GM12878 (cell line): Measurements from ENCODE around the gene AP1B1. TPM values are rescaled to one million over a fixed set of nuclear protein-coding genes. Genes with fewer than 3 reads are reported as not detected.

Experiments
- ATAC-seq: fragments of 200-7000 bp; cut with Tn5 transposase; 3 replicates; pipeline ENCODE4 v1.9.1; 2020; ENCODE audit warnings: mild to moderate bottlenecking, moderate library complexity
- BruUV-seq: library from RNA; stranded (reverse); fragments of 400-500 nt; replicated peaks from 2 replicates; lab custom pipeline; 2021; lab: Mats Ljungman, UMichigan
- CTCF ChIA-PET: fragments of 300-600 bp; sonication (Branson Sonifier 250); formaldehyde crosslinking; extraction: SDS; loops from one replicate; lab custom pipeline; 2021; ENCODE audit warnings: inconsistent platforms; lab: Yijun Ruan, JAX
- POLR2A ChIA-PET: fragments of 350-600 bp; formaldehyde crosslinking; extraction: SDS; loops from one replicate; lab custom pipeline; 2021; ENCODE audit warnings: inconsistent platforms; lab: Charles Lee
- RAD21 ChIA-PET: fragments of 300-600 bp; sonication (Branson Sonifier 250); formaldehyde crosslinking; loops from one replicate; lab custom pipeline; 2023; ENCODE audit warnings: antibody characterized with exemption; ENCODE audit not compliant: unreplicated experiment; lab: Charles Lee
- SMC1A ChIA-PET: fragments of 300-600 bp; sonication (Branson Sonifier 250); formaldehyde crosslinking; loops from one replicate; lab custom pipeline; 2023; ENCODE audit not compliant: unreplicated experiment, uncharacterized antibody; lab: Charles Lee
- DNase-seq: peaks from one replicate; pipeline ENCODE4 v3.0.0-alpha.2; 2011; ENCODE audit warnings: low read depth, low spot score
- FAIRE-seq: peaks from 3 replicates; lab custom pipeline; 2011; peaks lifted over from hg19 to GRCh38; lab: Jason Lieb, UNC
- H2AFZ ChIP-seq: 2 replicates; pipeline ENCODE4 v1.6.0; 2011; ENCODE audit warnings: low read depth, low read length, control low read depth; ENCODE audit not compliant: control insufficient read depth
- H3K27ac ChIP-seq: 2 replicates; pipeline ENCODE4 v1.5.1; 2011; ENCODE audit warnings: control low read depth; ENCODE audit not compliant: control insufficient read depth, insufficient read depth
- H3K27me3 ChIP-seq, 2 experiments: replicated peaks in 1 of 2; 2 replicates each; pipeline versions ENCODE4 v1.6.0 to v1.6.1; 2011; ENCODE audit warnings: low read length in 1 of 2; ENCODE audit not compliant: control insufficient read depth in 2 of 2, insufficient read depth in 2 of 2
- H3K36me3 ChIP-seq, 2 experiments: 2 replicates each; pipeline ENCODE4 v1.5.1; 2011; ENCODE audit warnings: low read length in 1 of 2; ENCODE audit not compliant: control insufficient read depth in 2 of 2, insufficient read depth in 2 of 2
- H3K4me1 ChIP-seq: 2 replicates; pipeline ENCODE4 v1.6.1; 2011; ENCODE audit warnings: mild to moderate bottlenecking, low read length, moderate library complexity, mixed read lengths; ENCODE audit not compliant: control insufficient read depth, insufficient read depth
- H3K4me2 ChIP-seq: 2 replicates; pipeline ENCODE4 v1.6.0; 2011; ENCODE audit warnings: control low read depth; ENCODE audit not compliant: control insufficient read depth, insufficient read depth
- H3K4me3 ChIP-seq: fragments of 200-600 bp; sonication (generic); 2 replicates; pipeline ENCODE4 v1.5.1; 2016
- H3K79me2 ChIP-seq: 2 replicates; pipeline ENCODE4 v1.6.0; 2011; ENCODE audit warnings: low read length; ENCODE audit not compliant: control insufficient read depth, insufficient read depth
- H3K9ac ChIP-seq: 2 replicates; pipeline ENCODE4 v1.8.0; 2011; ENCODE audit warnings: low read length, control low read depth, mixed read lengths; ENCODE audit not compliant: control insufficient read depth, insufficient read depth
- H3K9me3 ChIP-seq: replicated peaks from 3 replicates; pipeline ENCODE4 v1.5.1; 2011; ENCODE audit warnings: mild to moderate bottlenecking, low read length; ENCODE audit not compliant: control insufficient read depth, insufficient read depth
- H4K20me1 ChIP-seq: 2 replicates; pipeline ENCODE4 v1.6.0; 2011; ENCODE audit not compliant: control insufficient read depth, insufficient read depth
- CBFB ChIP-seq: IDR thresholded peaks from 2 replicates; pipeline ENCODE4 v1.6.1; 2016; ENCODE audit warnings: antibody characterized with exemption, low read depth
- IKZF1 ChIP-seq: fragments of 450-650 bp; conservative IDR thresholded peaks from 2 replicates; pipeline ENCODE4 v1.6.1; 2017; ENCODE audit warnings: antibody characterized with exemption, mild to moderate bottlenecking
- IKZF2 ChIP-seq, 2 experiments: fragments of 450-650 bp; IDR thresholded peaks; 2 replicates each; pipeline ENCODE4 v1.6.1; 2017; ENCODE audit warnings: mild to moderate bottlenecking in 2 of 2, moderate library complexity in 2 of 2
- KDM1A ChIP-seq: fragments of 200-600 bp; sonication (generic); IDR thresholded peaks from 2 replicates; pipeline ENCODE4 v1.6.1; 2016; ENCODE audit warnings: borderline replicate concordance
- LARP7 ChIP-seq: fragments of 450-650 bp; IDR thresholded peaks from 2 replicates; pipeline ENCODE4 v1.6.1; 2017; ENCODE audit warnings: mild to moderate bottlenecking
- NRF1 ChIP-seq: conservative IDR thresholded peaks from 2 replicates; pipeline ENCODE4 v1.6.1; 2011; ENCODE audit warnings: mild to moderate bottlenecking, low read depth, low read length, improper control_type of control experiment
- ZBED1 ChIP-seq: IDR thresholded peaks from 2 replicates; pipeline ENCODE4 v1.6.1; 2016; ENCODE audit warnings: borderline replicate concordance
- WGBS: methylation state at CpG from one replicate; pipeline ENCODE4 v1.1.6; 2016; ENCODE audit warnings: low lambda C conversion rate; ENCODE audit not compliant: insufficient replicate concordance, insufficient coverage; ENCODE audit errors: missing lambda C conversion rate; 5-methylcytosine and 5-hydroxymethylcytosine counted together
- in situ Hi-C: fragments of 300-500 bp; cut with MboI; formaldehyde crosslinking; loops from 9 replicates; pipeline ENCODE4 v1.14.3; 2018; ENCODE audit warnings: mixed read lengths
- intact Hi-C: fragments of 100-400 bp; cut with micrococcal nuclease; formaldehyde crosslinking; loops from one replicate; pipeline ENCODE4 v1.14.2; 2022; ENCODE audit not compliant: unreplicated experiment
- polyA plus RNA-seq, 11 experiments: library from polyadenylated mRNA; depleted of rRNA in 4 of 11; unstranded in 6 of 11; stranded (reverse) in 5 of 11; fragments of >200 nt; fragmentation: Nextera tagmentation in 4 of 11; fragmentation: Illumina TruSeq in 1 of 11; extraction: Ambion mirVana in 4 of 11; extraction: Trizol in 1 of 11; gene quantifications; 1 replicate in 1 of 11; 2 replicates in 10 of 11; pipeline versions ENCODE4 v1.2.1 to v1.2.3, GENCODE V29; 2011 to 2016; ENCODE audit warnings: inconsistent platforms in 2 of 11, missing spikeins in 2 of 11, low read depth in 1 of 11
- total RNA-seq, 4 experiments: library from RNA; depleted of rRNA in 3 of 4; stranded (reverse); fragments of >200 nt in 3 of 4; fragmentation: Illumina TruSeq in 1 of 4; extraction: Trizol in 1 of 4; gene quantifications; 2 replicates each; pipeline versions ENCODE4 v1.2.1 to v1.2.3, GENCODE V29; 2013 to 2021
- TF ChIP-seq, protein P1 (sequence below): fragments of 450-650 bp; IDR thresholded peaks from 2 replicates; pipeline ENCODE4 v1.6.1; 2017; ENCODE audit warnings: mild to moderate bottlenecking, moderate library complexity
- TF ChIP-seq, protein P2 (sequence below): fragments of 450-650 bp; formaldehyde crosslinking; IDR thresholded peaks from 2 replicates; pipeline ENCODE4 v1.4.0; 2022; ENCODE audit warnings: mild to moderate bottlenecking, moderate library complexity

The AP1B1 gene
- total and polyA plus RNA-seq, 10 of the 15 experiments (the other 5 are each of a cell fraction or from before 2014, with no cell fraction given) = 2.1 to 98.6 (median 57.8) TPM

DNA sequence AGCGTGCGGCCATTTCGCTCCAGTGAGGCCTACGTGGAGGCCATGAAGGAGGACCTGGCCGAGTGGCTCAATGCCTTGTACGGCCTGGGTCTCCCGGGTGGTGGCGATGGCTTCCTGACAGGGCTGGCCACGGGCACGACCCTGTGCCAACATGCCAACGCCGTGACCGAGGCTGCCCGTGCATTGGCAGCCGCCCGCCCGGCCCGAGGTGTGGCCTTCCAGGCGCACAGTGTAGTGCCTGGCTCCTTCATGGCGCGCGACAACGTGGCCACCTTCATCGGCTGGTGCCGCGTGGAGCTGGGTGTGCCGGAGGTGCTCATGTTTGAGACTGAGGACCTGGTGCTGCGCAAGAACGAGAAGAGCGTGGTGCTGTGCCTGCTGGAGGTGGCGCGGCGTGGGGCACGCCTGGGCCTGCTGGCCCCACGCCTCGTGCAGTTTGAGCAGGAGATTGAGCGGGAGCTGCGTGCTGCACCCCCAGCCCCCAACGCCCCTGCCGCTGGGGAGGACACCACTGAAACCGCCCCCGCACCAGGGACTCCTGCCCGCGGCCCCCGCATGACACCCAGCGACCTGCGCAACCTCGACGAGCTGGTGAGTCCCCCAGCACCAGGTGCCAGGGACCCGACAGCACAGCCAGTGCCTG, 80.1 kb downstream of the AP1B1 start:
- ChIA-PET RAD21 (no interaction called here), POLR2A (no interaction called here), CTCF (no interaction called here), SMC1A (no interaction called here)
- H2AFZ ChIP-seq = no peak overlapping the region
- in situ Hi-C loops (no loop called here), intact Hi-C loops (no loop called here)
- H3K36me3 ChIP-seq = no peaks in the 10 kb centered on the region
- H3K4me3 ChIP-seq = no peak overlapping the region
- no peak overlapping the region for H3K4me2 ChIP-seq
- no peak overlapping the region for H3K27ac ChIP-seq
- no peaks in the 10 kb centered on the region for H3K79me2 ChIP-seq
- FAIRE-seq (no peak), ATAC-seq (no peak), DNase-seq (no peak)
- H3K9ac ChIP-seq = no peak overlapping the region
- BruUV-seq = no TSS peak
- TF ChIP-seq LARP7 (no peak), NRF1 (no peak), IKZF2 (IDR thresholded peaks at IDR 0.05) (no peak), ZBED1 (no peak), CBFB (no peak), KDM1A (no peak), IKZF1 (no peak)
- TF ChIP-seq, protein P1, sequence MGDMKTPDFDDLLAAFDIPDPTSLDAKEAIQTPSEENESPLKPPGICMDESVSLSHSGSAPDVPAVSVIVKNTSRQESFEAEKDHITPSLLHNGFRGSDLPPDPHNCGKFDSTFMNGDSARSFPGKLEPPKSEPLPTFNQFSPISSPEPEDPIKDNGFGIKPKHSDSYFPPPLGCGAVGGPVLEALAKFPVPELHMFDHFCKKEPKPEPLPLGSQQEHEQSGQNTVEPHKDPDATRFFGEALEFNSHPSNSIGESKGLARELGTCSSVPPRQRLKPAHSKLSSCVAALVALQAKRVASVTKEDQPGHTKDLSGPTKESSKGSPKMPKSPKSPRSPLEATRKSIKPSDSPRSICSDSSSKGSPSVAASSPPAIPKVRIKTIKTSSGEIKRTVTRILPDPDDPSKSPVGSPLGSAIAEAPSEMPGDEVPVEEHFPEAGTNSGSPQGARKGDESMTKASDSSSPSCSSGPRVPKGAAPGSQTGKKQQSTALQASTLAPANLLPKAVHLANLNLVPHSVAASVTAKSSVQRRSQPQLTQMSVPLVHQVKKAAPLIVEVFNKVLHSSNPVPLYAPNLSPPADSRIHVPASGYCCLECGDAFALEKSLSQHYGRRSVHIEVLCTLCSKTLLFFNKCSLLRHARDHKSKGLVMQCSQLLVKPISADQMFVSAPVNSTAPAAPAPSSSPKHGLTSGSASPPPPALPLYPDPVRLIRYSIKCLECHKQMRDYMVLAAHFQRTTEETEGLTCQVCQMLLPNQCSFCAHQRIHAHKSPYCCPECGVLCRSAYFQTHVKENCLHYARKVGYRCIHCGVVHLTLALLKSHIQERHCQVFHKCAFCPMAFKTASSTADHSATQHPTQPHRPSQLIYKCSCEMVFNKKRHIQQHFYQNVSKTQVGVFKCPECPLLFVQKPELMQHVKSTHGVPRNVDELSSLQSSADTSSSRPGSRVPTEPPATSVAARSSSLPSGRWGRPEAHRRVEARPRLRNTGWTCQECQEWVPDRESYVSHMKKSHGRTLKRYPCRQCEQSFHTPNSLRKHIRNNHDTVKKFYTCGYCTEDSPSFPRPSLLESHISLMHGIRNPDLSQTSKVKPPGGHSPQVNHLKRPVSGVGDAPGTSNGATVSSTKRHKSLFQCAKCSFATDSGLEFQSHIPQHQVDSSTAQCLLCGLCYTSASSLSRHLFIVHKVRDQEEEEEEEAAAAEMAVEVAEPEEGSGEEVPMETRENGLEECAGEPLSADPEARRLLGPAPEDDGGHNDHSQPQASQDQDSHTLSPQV = no peak
- TF ChIP-seq, protein P2, sequence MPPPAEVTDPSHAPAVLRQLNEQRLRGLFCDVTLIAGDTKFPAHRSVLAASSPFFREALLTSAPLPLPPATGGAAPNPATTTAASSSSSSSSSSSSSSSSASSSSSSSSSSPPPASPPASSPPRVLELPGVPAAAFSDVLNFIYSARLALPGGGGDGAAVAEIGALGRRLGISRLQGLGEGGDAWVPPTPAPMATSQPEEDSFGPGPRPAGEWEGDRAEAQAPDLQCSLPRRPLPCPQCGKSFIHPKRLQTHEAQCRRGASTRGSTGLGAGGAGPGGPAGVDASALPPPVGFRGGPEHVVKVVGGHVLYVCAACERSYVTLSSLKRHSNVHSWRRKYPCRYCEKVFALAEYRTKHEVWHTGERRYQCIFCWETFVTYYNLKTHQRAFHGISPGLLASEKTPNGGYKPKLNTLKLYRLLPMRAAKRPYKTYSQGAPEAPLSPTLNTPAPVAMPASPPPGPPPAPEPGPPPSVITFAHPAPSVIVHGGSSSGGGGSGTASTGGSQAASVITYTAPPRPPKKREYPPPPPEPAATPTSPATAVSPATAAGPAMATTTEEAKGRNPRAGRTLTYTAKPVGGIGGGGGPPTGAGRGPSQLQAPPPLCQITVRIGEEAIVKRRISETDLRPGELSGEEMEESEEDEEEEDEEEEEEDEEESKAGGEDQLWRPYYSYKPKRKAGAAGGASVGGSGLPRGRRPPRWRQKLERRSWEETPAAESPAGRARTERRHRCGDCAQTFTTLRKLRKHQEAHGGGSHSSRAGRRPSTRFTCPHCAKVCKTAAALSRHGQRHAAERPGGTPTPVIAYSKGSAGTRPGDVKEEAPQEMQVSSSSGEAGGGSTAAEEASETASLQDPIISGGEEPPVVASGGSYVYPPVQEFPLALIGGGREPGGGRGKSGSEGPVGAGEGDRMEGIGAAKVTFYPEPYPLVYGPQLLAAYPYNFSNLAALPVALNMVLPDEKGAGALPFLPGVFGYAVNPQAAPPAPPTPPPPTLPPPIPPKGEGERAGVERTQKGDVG (CRISPR knock-in tag) = no peak
- H3K4me1 ChIP-seq = no peaks in the 10 kb centered on the region; the same call in 1 of the 2 replicates
- no peaks in the 10 kb centered on the region; the same call in 2 of the 3 replicates for H3K9me3 ChIP-seq
- peaks cover 2 to 7% of the 10 kb centered on the region in 2 experiments; a peak in 2 of 4 replicates for H3K27me3 ChIP-seq
- 83% methylated on average over 41 of the region's 50 CpGs for WGBS
- H4K20me1 ChIP-seq = no peaks in the 10 kb centered on the region
